Measurements from ENCODE around the gene EDNRA. TPM values are rescaled to one million over a fixed set of nuclear protein-coding genes. Genes with fewer than 3 reads are reported as not detected.

The EDNRA gene
- total RNA-seq, 2 donors from 2014 or later = 10.8 to 22.2 TPM

DNA sequence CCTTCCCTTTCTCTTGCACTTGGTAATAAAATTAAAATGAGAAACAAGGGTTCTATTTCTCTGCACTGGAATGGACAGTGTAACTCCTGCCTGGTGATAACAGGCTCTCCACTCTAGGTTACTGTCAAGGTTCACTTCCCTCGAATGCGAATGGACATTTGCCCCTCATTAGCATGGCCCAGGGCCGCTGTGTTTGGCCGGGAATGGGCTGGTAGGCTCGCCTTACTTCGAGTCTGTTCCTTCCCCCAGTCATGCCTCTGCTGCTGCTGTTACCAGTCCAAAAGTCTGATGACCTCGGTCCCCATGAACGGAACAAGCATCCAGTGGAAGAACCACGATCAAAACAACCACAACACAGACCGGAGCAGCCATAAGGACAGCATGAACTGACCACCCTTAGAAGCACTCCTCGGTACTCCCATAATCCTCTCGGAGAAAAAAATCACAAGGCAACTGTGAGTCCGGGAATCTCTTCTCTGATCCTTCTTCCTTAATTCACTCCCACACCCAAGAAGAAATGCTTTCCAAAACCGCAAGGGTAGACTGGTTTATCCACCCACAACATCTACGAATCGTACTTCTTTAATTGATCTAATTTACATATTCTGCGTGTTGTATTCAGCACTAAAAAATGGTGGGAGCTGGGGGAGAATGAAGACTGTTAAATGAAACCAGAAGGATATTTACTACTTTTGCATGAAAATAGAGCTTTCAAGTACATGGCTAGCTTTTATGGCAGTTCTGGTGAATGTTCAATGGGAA lies 61.5 kb downstream of the EDNRA start:
- no peaks in the 10 kb centered on the region for H3K9me3 ChIP-seq
- peaks cover 16 to 27% of the 10 kb centered on the region in 2 donors for H3K4me1 ChIP-seq (ENCODE audit: control insufficient read depth in 1 of 2, low read depth in 2 of 2)
- no peak overlapping the region for H3K4me3 ChIP-seq
- no peaks in the 10 kb centered on the region for H3K27me3 ChIP-seq (replicated peaks; ENCODE audit: insufficient read depth)
- DNase-seq (ENCODE audit: low spot score) = no peak
- TF ChIP-seq, protein P1, sequence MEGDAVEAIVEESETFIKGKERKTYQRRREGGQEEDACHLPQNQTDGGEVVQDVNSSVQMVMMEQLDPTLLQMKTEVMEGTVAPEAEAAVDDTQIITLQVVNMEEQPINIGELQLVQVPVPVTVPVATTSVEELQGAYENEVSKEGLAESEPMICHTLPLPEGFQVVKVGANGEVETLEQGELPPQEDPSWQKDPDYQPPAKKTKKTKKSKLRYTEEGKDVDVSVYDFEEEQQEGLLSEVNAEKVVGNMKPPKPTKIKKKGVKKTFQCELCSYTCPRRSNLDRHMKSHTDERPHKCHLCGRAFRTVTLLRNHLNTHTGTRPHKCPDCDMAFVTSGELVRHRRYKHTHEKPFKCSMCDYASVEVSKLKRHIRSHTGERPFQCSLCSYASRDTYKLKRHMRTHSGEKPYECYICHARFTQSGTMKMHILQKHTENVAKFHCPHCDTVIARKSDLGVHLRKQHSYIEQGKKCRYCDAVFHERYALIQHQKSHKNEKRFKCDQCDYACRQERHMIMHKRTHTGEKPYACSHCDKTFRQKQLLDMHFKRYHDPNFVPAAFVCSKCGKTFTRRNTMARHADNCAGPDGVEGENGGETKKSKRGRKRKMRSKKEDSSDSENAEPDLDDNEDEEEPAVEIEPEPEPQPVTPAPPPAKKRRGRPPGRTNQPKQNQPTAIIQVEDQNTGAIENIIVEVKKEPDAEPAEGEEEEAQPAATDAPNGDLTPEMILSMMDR (IDR thresholded peaks at IDR 0.05) = no peak
- H3K27ac ChIP-seq = peak overlapping the region; percentile 24 to 38
- no peak for ATAC-seq (ENCODE audit: insufficient number of reproducible peaks, low FRiP score, low read depth)
- no peaks in the 10 kb centered on the region for H3K36me3 ChIP-seq

DNA sequence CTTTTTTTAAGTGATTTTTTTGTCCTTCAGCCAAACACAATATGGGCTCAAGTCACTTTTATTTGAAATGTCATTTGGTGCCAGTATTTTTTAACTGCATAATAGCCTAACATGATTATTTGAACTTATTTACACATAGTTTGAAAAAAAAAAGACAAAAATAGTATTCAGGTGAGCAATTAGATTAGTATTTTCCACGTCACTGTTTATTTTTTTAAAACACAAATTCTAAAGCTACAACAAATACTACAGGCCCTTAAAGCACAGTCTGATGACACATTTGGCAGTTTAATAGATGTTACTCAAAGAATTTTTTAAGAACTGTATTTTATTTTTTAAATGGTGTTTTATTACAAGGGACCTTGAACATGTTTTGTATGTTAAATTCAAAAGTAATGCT lies 62.1 kb downstream of the EDNRA start:
- Histone ChIP-seq H3K27me3 (replicated peaks; ENCODE audit: insufficient read depth) (no peaks in the 10 kb centered on the region), H3K4me1 (ENCODE audit: control insufficient read depth in 1 of 2, low read depth in 2 of 2) (peaks cover 21 to 33% of the 10 kb centered on the region in 2 donors), H3K27ac (peak overlapping the region in 1 of 2 donors; percentile 38), H3K36me3 (no peaks in the 10 kb centered on the region), H3K9me3 (no peaks in the 10 kb centered on the region), H3K4me3 (no peak overlapping the region)
- ATAC-seq (ENCODE audit: insufficient number of reproducible peaks, low FRiP score, low read depth) (no peak), DNase-seq (ENCODE audit: low spot score) (no peak)
- TF ChIP-seq, protein P1 (IDR thresholded peaks at IDR 0.05) = no peak

DNA sequence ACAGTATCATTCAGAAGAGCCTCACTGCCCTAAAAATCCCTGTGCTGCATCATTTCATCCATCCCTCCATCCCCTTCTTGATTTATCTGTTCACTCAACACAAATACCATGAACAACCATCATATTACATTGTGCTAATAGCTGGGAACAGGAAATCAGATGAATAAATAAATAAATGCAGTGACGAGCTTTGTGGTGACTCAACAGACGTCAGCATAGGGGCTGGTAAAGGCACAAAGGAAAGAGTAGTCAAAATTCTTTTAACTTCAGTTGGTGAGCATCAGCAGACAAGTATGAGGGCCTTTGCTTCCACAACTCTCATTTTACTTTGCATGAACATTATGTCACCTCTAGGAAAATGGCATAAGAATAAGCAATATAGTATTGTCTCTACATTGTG lies 65.5 kb downstream of the EDNRA start:
- Histone ChIP-seq H3K4me1 (ENCODE audit: control insufficient read depth in 1 of 2, low read depth in 2 of 2) (peaks cover 26 to 43% of the 10 kb centered on the region in 2 donors), H3K36me3 (no peaks in the 10 kb centered on the region), H3K27me3 (replicated peaks; ENCODE audit: insufficient read depth) (no peaks in the 10 kb centered on the region), H3K9me3 (no peaks in the 10 kb centered on the region), H3K4me3 (no peak overlapping the region), H3K27ac (peak overlapping the region in 1 of 2 donors; percentile 60)
- DNase-seq (ENCODE audit: low spot score) = no peak
- peak; percentile 59 for ATAC-seq (ENCODE audit: insufficient number of reproducible peaks, low FRiP score, low read depth)
- TF ChIP-seq, protein P1 (IDR thresholded peaks at IDR 0.05) = no peak

DNA sequence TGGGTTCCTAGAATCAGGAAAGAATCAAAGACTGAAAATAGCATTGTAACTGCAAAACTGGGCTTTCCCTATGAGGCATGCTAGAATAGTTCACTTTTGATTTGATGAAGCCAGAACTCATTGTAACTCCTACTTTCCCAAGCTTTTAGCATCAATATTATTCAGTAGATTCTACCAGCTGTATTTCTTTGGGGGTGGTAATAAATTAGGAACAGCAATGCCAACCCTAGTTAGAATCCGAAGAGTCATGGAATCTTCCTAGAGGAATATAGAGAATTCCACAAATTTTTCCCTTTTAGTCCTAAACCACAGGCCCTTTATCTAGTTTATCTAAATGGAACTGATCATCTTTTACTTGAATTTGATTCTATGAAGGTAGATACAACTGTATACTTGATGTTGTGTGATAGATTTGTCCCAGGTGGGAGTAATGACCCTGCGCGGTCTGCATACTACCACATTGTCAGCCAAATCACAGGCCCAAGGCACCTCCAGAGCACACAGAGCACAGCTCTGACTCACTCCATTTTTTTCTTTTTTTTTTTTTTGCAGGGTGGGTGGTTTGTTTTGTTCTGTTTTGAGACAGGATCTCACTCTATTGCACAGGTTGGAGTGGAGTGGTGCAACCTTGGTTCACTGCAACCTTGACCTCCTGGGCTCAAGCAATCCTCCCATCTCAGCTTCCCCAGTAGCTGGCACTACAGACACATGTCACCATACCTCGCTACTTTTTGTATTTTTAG lies 66.6 kb downstream of the EDNRA start:
- Histone ChIP-seq H3K9me3 (no peaks in the 10 kb centered on the region), H3K27me3 (replicated peaks; ENCODE audit: insufficient read depth) (no peaks in the 10 kb centered on the region), H3K4me1 (ENCODE audit: control insufficient read depth in 1 of 2, low read depth in 2 of 2) (peaks cover 26 to 39% of the 10 kb centered on the region in 2 donors), H3K4me3 (no peak overlapping the region), H3K27ac (peak overlapping the region; percentile 33 to 60), H3K36me3 (no peaks in the 10 kb centered on the region)
- TF ChIP-seq, protein P1 (IDR thresholded peaks at IDR 0.05) = no peak
- no peak for DNase-seq (ENCODE audit: low spot score)
- peak; percentile 61 for ATAC-seq (ENCODE audit: insufficient number of reproducible peaks, low FRiP score, low read depth)

DNA sequence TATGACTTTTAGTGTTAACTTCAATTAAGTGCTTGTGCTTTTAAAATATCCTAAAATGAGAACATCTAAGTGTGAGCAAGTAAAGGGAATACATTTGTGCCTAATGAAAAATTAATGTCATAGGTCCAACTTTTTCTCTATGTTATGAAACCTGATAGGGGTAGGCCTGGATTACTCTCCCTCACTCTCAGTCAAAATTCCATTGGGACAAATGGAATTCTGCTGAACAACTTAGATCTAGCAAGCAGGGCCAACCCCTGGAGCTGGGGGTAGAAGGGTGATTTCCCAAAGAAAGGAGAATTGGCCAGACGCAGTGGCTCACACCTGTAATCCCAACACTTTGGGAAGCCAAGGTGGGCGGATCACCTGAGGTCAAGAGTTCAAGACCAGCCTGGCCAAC lies 67.4 kb downstream of the EDNRA start:
- no peak for DNase-seq (ENCODE audit: low spot score)
- peaks cover 24 to 32% of the 10 kb centered on the region in 2 donors for H3K4me1 ChIP-seq (ENCODE audit: control insufficient read depth in 1 of 2, low read depth in 2 of 2)
- no peak overlapping the region for H3K4me3 ChIP-seq
- H3K9me3 ChIP-seq = no peaks in the 10 kb centered on the region
- TF ChIP-seq, protein P1 (IDR thresholded peaks at IDR 0.05) = no peak
- no peaks in the 10 kb centered on the region for H3K36me3 ChIP-seq
- no peaks in the 10 kb centered on the region for H3K27me3 ChIP-seq (replicated peaks; ENCODE audit: insufficient read depth)
- no peak for ATAC-seq (ENCODE audit: insufficient number of reproducible peaks, low FRiP score, low read depth)
- peak overlapping the region; percentile 33 to 60 for H3K27ac ChIP-seq

All from thoracic aorta (tissue), 2 donors.